Loucy (cell line): Measurements from ENCODE around the gene ITGB5.

Experiments used
- EZH2phosphoT487 ChIP-seq: fragments of 200-600 bp; IDR thresholded peaks from 2 replicates; pipeline ENCODE4 v1.6.1; 2018; ENCODE audit warnings: antibody characterized with exemption, mild to moderate bottlenecking, moderate library complexity, borderline replicate concordance
- TF ChIP-seq, protein P1 (sequence below): fragments of 200-600 bp; sonication (generic); conservative IDR thresholded peaks from 2 replicates; pipeline ENCODE4 v1.5.1; 2014; ENCODE audit warnings: mild to moderate bottlenecking, antibody characterized with exemption, low read length

DNA sequence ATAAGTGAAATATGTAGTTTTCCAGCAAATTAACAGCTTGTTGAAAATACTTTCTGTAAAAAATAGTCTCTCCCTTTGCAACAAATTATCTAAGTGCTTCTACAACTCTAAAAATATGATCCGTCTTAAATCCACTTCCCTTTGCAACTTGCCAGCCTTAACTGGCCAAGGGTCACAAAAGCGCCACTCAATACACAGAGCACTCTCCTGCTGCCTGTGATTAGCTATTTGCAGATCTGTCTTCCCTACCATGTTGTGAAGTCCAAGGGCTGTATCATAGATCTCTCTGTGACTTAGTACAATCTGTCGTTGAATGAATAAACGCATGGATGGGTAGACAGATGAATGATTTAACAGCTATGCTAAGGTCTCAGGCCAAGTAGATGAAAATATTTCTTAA is 76.2 kb downstream of the ITGB5 start:
- TF ChIP-seq, protein P1, sequence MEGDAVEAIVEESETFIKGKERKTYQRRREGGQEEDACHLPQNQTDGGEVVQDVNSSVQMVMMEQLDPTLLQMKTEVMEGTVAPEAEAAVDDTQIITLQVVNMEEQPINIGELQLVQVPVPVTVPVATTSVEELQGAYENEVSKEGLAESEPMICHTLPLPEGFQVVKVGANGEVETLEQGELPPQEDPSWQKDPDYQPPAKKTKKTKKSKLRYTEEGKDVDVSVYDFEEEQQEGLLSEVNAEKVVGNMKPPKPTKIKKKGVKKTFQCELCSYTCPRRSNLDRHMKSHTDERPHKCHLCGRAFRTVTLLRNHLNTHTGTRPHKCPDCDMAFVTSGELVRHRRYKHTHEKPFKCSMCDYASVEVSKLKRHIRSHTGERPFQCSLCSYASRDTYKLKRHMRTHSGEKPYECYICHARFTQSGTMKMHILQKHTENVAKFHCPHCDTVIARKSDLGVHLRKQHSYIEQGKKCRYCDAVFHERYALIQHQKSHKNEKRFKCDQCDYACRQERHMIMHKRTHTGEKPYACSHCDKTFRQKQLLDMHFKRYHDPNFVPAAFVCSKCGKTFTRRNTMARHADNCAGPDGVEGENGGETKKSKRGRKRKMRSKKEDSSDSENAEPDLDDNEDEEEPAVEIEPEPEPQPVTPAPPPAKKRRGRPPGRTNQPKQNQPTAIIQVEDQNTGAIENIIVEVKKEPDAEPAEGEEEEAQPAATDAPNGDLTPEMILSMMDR, result no peak
- TF ChIP-seq EZH2phosphoT487, result no peak
